ENCODE measurements around the gene DNTT. TPM values are rescaled to one million over a fixed set of nuclear protein-coding genes. Genes with fewer than 3 reads are reported as not detected.

DNTT gene
- polyA plus RNA-seq, 1 donor from 2014 or later, result not detected

- Histone ChIP-seq H3K27ac (ENCODE audit: low read length) (no peak overlapping the region), H3K9me2 (ENCODE audit: insufficient read depth, low read length) (no peaks in the 10 kb centered on the region), H3K4me3 (ENCODE audit: low read length) (no peak overlapping the region), H3K9me3 (ENCODE audit: low read length) (no peaks in the 10 kb centered on the region), H3K9ac (ENCODE audit: low read length) (no peak overlapping the region), H3K4me2 (ENCODE audit: low read length) (no peak overlapping the region), H3K36me3 (ENCODE audit: insufficient read depth, low read length) (no peaks in the 10 kb centered on the region), H2AFZ (ENCODE audit: low read depth, low read length) (no peak overlapping the region), H3K79me2 (replicated peaks; ENCODE audit: insufficient read depth, low read length) (no peaks in the 10 kb centered on the region), H3K27me3 (ENCODE audit: insufficient read depth, low read depth, low read length) (no peaks in the 10 kb centered on the region), H4K20me1 (ENCODE audit: insufficient read depth) (no peaks in the 10 kb centered on the region), H3F3A (ENCODE audit: insufficient read depth, low read length, poor library complexity, severe bottlenecking) (no peaks in the 10 kb centered on the region)
- TF ChIP-seq TAF1 (IDR thresholded peaks at IDR 0.05; ENCODE audit: low read depth), result no peak
- TF ChIP-seq, protein P1, sequence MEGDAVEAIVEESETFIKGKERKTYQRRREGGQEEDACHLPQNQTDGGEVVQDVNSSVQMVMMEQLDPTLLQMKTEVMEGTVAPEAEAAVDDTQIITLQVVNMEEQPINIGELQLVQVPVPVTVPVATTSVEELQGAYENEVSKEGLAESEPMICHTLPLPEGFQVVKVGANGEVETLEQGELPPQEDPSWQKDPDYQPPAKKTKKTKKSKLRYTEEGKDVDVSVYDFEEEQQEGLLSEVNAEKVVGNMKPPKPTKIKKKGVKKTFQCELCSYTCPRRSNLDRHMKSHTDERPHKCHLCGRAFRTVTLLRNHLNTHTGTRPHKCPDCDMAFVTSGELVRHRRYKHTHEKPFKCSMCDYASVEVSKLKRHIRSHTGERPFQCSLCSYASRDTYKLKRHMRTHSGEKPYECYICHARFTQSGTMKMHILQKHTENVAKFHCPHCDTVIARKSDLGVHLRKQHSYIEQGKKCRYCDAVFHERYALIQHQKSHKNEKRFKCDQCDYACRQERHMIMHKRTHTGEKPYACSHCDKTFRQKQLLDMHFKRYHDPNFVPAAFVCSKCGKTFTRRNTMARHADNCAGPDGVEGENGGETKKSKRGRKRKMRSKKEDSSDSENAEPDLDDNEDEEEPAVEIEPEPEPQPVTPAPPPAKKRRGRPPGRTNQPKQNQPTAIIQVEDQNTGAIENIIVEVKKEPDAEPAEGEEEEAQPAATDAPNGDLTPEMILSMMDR (IDR thresholded peaks at IDR 0.05; ENCODE audit: poor library complexity, severe bottlenecking), result no peak
- no peak for TF ChIP-seq SMC3 (conservative IDR thresholded peaks at IDR 0.05; ENCODE audit: poor library complexity)
- no peak for TF ChIP-seq MXI1 (conservative IDR thresholded peaks at IDR 0.05; ENCODE audit: poor library complexity, severe bottlenecking)
- no peak for TF ChIP-seq RAD21 (conservative IDR thresholded peaks at IDR 0.05)
- no peak for TF ChIP-seq EZH2 (IDR thresholded peaks at IDR 0.05; ENCODE audit: borderline replicate concordance, insufficient read depth, low read length, poor library complexity, severe bottlenecking)
- TF ChIP-seq REST (IDR thresholded peaks at IDR 0.05; ENCODE audit: borderline replicate concordance), result no peak
- TF ChIP-seq POLR2AphosphoS5 (IDR thresholded peaks at IDR 0.05), result no peak
- TF ChIP-seq EP300 (conservative IDR thresholded peaks at IDR 0.05; ENCODE audit: poor library complexity, severe bottlenecking), result no peak
Measured at GRCh38 chr10:96280859-96281258, 23.4 kb upstream of the DNTT start.

DNA sequence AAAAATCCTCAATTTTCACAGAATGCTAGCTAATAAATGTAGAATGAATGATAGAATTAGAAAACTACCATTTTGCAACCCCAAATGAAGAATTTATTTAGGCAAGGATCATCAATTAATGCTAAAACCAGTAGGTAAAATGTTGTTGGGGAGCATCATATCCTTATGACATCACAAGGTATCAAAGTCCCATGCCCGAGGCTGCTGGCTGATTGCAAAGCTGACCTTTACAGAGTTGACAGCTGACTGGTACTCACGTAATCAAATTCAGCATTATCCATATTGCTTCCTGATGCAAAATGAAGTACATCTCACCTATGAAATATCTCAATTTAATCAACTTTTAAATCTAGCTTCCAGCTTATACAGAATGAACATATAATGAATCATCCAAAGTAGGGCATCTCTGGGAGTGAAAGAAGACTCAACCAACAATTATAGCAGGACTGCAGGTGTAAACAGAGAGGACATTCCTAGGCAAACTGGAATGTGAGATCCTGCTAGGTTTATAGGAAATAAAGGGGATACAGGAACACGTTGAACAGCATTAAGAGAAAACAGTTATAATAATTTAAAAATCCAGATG is 22.7 kb upstream of the DNTT start:
- H3K9me2 ChIP-seq (ENCODE audit: insufficient read depth, low read length), result no peaks in the 10 kb centered on the region
- TF ChIP-seq MXI1 (conservative IDR thresholded peaks at IDR 0.05; ENCODE audit: poor library complexity, severe bottlenecking), result no peak
- TF ChIP-seq EP300 (conservative IDR thresholded peaks at IDR 0.05; ENCODE audit: poor library complexity, severe bottlenecking), result no peak
- no peak for TF ChIP-seq POLR2AphosphoS5 (IDR thresholded peaks at IDR 0.05)
- TF ChIP-seq REST (IDR thresholded peaks at IDR 0.05; ENCODE audit: borderline replicate concordance), result no peak
- TF ChIP-seq SMC3 (conservative IDR thresholded peaks at IDR 0.05; ENCODE audit: poor library complexity), result no peak
- no peak overlapping the region for H3K4me2 ChIP-seq (ENCODE audit: low read length)
- no peak overlapping the region for H3K9ac ChIP-seq (ENCODE audit: low read length)
- no peaks in the 10 kb centered on the region for H3K36me3 ChIP-seq (ENCODE audit: insufficient read depth, low read length)
- H2AFZ ChIP-seq (ENCODE audit: low read depth, low read length), result no peak overlapping the region
- H3K79me2 ChIP-seq (replicated peaks; ENCODE audit: insufficient read depth, low read length), result no peaks in the 10 kb centered on the region
- no peak overlapping the region for H3K4me3 ChIP-seq (ENCODE audit: low read length)
- H3K27me3 ChIP-seq (ENCODE audit: insufficient read depth, low read depth, low read length), result no peaks in the 10 kb centered on the region
- no peaks in the 10 kb centered on the region for H3K9me3 ChIP-seq (ENCODE audit: low read length)
- no peaks in the 10 kb centered on the region for H3F3A ChIP-seq (ENCODE audit: insufficient read depth, low read length, poor library complexity, severe bottlenecking)
- H3K27ac ChIP-seq (ENCODE audit: low read length), result no peak overlapping the region
- no peaks in the 10 kb centered on the region for H4K20me1 ChIP-seq (ENCODE audit: insufficient read depth)
